HG03354 (cell line): ENCODE data around the gene SLC35E1.
"Not testable (repeated sequence)": the region's sequence is repeated elsewhere in the genome, so short reads cannot be mapped to it uniquely, and the experiment has no call there.

Experiments used
- ATAC-seq: cut with Tn5 transposase; IDR thresholded peaks from one replicate; pipeline ENCODE4 v1.9.1; 2021; ENCODE audit warnings: mild to moderate bottlenecking; ENCODE audit not compliant: unreplicated experiment, poor library complexity, severe bottlenecking

Gene SLC35E1

DNA sequence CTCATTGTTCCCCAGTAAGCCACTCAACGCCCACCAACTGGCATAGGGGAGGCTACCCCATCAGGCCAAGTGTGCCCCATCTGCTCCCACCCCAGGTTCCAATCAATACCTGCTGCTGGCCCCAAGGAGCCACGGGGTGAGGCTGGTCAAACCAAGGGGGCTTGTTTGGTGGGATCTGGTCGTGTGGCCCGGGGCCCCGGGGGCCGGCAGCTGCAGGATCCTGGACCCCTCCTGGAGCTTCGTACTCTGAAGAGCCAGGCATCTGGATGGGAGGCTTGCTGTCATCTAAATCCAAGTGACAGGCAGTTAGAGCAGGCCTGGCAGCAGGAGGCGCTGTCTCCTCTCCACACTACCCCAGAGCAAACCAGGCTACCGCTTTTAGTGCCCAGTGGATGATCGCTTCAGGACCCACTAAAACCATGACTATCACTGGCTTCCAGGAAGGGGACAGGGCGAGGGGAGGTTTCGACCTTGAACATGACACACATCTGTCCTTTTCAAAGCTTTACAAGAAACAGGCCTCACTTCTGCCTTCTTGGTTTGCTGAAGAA lies 44.2 kb downstream of the SLC35E1 start:
- ATAC-seq: no peak

DNA sequence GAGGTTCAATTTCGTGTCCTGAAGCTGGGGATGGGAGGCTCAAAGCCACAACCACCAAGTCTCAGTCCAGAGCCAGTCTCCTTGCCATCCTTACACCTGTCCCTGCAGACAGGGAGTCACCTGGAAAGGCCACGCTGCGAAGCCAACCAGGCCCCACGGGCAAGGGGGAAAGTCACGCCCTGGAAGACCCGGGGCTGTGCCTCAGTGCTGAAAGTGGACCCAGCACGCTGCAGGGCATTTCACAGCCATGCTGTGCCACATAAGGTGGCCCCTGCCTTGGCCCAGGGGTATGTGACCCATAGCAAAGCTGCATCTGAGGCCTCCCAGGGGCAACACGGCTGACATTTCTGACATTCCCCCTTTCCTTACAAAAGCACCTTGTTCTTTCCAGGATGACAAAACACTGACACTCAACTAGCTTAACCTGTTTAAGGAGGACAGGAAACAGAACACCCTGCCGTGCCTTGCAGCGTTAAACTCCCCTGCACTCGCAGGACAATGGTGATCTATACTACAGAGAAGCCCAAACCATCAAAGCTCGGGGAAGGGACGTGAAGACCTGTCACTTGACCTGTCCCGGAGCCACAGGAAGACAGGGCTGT lies 44.8 kb downstream of the SLC35E1 start:
- no peak for ATAC-seq

DNA sequence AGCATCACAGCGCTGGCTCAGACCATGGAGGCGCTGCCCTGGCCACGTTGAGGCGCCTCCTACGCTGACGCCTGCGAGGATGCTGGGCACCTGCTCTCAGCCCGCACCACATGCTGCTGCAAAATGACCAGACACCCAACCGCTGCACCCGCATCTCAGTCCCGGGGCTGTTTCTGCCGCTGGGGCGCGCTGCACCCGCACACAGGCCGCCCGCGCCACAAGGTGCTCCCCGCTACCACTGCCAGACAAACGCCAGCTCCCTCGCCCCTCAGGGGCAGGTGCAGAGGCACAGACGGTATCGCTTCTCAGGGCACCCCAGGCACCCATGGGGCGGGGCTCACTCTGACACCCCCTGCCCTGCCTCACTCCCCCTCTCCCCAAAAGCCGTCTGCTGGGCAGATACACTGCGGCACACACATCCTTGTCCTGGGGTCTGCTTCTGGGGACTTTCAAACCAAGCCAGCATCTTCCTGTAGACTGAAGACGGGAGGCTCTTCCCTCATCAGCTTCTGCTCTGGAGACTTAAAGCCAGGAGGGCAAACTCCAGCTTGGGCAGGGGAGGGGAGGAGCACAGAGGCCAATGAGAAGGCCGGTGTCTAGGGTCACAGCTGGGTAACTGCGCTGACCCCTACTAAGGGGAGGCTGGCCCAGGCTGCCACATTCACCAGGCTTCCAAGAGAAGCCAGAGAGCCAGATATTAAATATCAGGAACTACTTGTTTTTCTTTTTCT lies 46.3 kb downstream of the SLC35E1 start:
- no peak for ATAC-seq

DNA sequence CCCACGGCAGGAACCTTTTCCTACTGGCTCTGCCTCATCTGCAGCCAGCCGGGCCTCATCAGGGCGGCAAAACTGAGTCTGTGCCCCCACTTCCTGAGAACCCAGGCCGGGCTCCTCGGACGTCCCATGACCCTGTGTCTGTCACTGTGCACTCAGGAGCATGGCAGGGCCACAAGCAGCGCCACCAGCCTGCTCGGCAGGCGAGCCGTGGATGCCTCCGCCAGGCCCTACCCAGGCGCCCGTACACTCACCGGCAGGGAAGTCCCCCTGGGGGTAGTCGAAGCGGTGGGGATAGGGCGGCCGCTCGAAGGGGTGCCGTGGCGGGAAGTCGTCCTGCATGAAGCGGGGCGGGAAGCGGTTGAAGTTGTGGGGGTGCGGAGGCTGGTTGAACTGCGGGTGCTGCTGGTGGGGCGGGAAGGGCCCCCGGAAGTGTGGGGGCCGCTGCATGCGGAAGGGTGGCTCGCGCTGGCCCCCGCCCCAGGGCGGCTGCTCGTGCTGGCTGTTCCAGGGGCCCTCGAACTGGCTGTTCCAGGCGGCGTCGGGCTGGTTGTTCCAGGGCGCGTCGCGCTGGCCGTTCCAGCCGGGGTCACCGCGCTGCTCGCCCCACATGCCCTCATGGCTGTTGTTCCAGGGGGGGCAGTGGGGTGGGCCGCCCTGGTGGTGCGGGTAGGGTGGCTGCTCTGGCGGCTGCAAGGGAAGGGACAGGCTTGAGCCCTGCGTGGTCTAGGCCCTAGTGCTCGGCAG lies 47.1 kb downstream of the SLC35E1 start:
- ATAC-seq: no peak

DNA sequence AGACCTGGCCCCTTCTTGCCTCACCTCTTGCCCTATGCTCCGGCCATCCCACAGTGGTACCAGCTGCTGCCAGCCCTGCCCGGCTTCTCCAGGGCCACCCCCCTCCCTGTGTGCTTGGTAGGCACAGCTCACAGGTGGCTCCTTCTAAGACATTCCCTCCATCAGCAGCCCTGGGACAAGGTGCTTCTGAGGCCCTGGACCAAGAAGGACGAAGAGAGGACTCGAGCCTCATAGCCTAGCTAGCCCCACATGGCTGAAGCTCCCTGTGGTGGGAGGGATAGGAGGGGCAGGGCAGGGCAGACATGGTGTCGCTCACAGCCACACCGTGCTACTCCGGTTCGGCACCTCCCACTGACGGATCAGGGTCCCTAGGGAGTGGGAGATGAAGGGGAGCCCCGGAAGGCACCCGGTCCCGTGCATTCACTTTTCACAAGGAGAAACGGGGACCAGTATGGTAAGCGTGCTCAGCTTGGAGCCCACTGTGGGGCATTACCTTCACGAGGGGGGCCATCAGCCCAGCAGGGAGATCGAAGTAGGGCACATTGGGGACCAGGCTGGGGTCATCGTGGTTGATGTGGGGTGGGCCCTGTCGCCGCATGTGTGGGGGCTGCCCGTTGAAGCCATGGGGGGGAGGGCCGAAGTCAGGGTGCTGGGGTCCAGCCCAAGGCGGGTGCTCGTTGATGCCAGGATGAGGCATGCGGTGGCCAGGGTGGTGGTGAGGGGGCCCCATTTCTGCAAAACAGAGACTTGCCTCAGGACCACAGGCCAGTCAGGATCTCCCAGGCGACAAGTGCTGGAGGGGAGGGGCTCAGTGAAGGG lies 49.4 kb downstream of the SLC35E1 start:
- ATAC-seq: no peak

DNA sequence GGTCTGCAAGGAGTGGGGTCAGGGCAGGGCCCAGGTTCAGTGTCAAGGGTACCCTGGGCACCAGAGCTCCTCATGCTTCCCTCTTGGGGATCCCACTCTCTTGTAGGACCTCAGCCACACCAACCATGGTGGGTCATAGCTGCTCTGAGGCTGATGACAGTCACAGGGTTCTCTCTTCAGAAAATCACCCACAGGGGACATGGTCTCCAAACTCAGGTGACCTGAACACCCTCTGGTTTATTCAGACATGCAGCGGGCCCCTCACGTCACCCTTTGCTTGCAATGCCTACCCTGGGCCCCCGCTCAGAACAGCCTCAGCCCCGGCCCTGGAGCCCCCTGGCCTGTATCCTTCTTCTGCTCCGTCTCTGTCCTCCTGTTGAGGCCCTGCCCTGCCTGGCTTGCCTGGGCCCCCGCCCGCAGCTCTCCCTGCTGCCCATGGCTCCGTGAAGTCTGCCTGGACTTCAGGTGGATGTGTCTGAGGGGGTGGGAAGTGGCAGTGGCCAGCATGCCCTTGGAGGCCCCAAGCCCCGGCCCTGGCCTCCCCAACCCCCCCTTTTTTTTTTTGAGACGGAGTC lies 50.4 kb downstream of the SLC35E1 start:
- ATAC-seq: no peak

DNA sequence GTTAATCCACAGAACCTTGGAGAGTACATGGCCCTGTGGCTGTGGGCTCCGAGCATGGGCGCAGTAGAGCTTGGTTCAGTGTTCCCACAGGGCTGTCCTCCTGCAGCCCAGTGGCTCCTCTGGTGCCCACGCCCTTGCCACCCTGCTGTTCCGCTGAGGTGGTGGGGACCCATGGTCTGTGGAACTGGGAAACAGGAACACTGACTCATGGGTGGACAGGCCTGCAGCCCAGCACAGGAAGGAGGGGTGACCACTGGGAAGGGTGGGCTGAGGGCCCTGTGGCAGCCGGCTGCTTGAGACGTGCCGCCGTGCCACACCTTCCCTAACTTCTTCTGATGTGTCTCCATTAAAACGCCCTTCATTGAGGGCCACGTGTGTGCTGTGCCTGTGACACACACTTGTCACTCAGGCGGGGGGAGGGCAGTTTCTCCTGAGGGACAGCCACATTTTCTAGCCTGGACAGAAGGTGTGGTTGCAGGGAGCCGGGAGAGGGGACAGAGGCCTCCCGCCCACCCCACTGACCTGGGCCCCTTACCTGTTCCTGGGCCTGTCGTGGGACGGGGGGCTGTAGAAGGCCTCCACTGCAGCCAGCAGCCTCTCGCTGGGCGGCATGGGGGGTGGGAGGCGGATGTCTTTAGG lies 51.1 kb downstream of the SLC35E1 start:
- ATAC-seq: no peak

DNA sequence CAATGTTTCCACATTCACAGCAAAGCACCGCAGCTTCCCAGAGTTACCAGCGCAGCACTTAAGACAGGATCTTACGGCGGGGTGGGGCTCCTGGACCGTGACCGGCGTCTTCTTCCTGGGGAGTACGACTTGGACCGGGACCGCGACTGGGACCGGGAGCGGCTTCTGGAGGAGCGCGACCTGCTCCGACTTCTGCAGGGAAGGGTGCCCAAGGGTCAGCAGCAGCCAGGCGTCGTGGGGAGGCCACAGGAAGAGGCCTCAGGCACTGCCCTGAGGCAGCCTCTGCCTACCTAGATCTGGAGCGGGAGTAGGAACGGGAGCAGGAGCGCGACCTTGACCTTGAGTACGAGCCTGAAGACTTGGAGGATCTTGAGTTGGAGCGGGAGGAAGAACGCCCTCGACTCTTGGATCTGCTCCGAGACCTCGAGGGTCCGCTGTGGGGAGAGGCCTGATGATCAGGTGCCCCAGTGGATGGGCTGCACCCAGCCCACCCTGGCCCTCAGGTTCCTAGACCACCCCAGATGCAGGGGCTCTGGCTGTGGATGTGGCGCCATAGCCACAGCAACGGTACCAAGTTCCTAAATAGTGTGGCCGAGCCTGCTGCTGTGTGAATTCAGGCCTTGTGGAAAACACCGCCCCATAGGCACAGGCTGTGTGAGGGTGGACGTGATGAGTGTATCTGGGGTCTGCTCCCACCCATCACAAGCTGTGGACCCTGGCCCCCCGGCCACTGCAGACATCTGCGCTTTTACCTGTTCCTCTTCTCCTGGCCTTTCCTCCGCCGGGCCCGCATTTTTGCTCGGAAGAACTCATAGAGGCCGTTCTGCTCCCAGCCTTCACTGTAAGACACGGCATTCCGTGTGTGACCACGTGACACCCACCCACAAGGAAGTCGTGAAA lies 51.9 kb downstream of the SLC35E1 start:
- no peak for ATAC-seq

DNA sequence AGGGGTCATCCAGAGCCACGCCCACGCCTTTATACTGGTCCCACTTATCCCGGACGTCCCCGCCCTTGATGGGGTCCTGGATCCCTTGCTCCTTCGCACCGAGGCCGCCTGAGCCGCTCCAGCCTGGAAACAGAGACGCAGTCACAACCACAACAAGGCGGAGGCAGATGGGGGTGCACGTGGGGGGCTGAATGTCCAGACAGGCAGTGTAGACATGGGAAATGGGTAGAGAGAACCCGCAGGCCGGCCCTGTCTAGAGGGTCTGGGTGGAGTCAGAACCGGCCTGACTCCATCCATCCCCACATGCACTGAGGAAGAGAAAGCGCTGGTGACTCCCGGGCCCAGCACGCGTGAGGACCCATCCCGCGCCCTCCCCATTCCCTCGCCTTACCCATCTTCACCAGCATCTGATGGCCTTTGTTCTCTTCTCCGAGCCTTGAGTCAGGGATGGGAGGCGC lies 53.0 kb downstream of the SLC35E1 start:
- ATAC-seq: no peak

DNA sequence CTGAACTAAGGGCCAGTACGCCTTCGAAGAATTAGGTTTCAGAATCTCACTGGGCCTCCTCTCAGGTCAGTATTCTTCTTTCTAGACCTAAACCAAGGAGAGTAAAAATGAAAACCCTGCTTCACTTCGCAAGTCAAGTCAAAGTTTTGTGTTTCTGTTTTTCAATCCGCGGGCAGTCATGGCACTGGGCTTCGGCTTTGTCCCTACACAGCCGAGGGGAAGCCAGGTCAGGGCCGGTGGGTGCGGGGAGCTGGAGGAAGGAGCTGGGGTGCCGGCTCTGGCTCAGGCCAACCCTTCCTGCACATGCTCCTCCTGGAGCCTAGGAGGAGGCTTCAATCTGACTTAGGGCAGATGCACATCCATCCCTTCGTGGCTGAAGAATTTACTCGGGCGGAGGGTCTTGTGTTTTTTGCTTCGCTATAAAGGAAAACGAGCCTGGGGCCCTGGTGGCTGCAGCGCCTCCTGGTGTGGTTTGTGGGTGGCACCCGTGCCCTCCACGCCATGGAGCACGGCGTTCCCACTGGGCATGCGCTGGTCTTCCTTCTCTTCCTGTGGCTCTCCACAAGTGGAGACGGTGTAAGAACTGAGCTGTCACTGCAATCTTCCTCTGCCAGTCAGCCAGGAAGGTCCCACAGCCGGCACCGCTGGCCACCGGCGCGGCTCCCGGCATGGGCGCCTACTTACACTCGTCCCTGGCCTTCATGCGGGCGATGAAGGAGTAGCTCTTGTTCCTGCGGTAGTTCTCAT lies 53.6 kb downstream of the SLC35E1 start:
- ATAC-seq: no peak

DNA sequence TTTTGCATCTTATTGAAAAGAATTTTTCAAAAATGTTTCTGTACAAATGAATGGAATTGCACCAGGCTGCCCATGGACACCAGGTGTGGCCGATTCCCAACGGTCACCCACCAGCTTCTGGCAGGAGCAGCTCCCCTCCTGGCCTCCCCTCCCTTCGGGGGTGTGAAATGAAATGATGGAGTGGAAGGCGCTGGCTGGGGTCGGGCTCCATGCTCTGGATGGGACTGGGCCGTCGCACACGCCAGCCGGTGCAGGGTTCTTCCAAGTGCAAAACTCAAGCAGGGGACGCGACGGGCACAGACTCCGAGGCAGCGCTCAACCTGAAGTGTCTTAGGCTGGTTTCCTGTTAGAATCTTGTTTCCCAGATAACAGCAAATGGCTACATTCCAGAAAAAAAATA lies 54.2 kb downstream of the SLC35E1 start:
- ATAC-seq: no peak

DNA sequence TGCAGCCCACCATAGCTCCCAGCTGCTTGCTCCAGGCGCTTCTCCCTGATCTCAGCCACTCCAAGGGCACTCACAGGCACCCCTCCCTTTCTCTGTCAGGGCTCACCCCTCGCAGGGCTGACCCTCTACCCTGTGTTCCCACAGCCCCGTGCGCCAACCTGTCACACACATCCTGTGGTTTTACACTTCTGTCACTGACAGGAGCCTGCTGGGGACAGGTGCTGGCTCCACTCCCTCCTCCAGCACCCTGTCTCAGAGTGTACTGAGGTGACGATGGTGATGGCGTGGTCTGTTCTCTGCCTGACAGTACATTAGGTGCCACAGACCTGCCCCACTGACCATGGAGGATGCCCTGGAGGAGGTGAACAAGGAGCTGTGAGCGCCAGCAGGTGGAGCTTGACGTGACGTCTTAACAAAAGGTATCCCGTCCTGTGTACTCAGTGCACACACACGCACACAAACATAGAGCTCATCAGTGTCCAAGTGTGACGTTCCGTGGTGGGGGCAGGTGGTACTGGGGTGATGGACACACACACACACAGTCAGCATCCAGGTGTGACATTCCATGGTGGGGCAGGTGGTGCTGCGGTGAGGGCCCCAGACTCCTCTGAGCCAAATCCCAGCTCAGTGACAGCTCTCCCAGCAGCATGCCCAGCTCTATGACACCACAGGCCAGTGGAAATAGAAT lies 55.1 kb downstream of the SLC35E1 start:
- ATAC-seq: no peak

DNA sequence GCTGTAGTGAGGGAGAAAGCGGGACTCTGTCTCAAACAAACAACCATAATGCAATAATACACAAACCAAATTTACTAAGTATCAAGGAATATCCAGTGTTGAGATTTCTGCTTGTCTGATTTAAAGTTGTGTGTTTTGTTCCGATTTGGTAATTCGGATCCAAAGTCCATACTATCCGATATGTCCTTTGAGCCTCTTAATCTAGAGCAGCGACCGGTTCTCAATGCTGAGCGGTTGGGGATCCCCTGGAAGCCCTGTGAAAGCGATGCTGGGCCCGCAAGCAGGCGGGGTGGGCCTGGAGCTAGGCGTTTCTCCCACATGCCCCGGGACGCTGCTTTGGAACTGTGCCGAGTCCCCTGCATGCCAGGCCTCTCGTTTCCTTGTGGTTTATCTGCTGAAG lies 55.8 kb downstream of the SLC35E1 start:
- ATAC-seq: no peak

DNA sequence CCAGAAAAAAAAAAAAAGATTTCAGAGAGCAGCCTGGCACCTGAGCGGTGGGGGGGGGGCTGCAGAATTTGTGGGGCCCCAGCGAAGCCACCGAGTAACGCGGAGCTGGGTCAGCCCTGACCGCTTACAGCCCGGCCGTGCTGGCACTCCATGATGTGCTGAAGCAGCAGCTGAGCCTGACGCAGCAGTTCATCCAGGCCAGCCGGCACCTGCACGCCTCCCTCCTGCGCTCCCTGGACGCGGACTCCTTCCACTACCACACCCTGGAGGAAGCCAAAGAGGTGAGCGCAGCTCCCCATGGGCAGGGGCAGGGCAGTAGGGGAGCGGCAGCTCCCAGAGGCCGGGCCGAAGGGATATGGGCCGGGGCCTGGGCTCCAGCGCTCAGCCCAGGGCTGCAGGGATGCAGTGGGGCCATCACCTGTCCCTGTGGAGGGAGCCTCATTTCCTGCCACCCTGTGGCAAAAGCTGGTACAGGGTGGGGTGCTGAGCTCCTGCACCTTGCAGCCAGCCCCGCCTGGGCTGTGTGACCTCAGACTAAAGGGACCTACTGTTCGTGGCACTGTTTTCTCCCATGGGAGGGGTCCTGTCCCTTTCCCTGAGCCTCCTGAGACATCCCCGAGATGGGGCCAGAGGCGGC lies 57.7 kb downstream of the SLC35E1 start:
- ATAC-seq: no peak

DNA sequence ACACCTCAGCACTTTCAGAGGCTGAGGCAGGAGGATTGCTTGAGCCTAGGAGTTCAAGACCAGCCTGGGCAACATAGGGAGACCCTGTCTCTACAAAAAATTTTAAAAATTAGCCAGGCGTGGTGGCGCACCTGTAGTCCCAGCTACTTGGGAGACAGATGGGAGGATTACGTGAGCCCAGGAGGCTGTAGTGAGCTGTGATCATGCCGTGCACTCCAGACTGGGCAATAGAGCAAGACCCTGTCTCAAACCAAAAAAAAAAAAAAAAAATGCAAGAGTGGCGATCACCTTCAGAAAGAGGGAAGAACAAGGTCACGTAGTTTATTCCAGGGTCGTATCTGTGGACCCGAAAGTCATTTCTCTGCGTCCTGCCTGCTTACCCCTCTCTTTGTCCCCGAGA lies 59.6 kb downstream of the SLC35E1 start:
- ATAC-seq: not testable (repeated sequence)
